ENCODE data around the gene SEMA5B.

DNA sequence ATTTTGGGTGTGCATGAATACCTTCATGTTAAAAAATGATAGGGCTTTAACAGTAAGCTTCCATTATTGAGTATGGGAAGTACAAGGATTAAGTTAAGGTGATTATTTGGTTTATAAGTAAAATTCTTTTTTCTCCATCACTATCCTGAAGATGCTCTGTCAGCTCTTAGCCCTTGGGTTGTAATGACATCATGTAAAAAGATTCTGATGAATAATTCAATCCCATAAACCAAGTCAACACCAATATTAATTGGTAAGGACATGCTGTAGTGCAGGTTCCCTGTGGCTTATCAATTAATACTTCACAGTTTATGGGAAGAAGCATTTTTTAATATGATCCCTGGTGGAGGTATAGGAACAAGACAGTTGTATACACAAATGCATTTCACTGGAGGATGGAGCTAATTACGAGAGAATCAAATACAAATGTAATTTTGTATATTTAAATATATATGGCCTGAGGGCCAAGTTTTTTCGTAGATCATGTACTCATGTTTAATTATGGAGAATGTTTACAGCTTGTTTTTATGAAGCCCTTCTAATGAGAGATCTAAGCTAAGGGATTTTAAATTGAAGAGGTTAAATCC, 145.1 kb downstream of the SEMA5B start:
- TF ChIP-seq CTCF (IDR thresholded peaks at IDR 0.05) (no peak), EP300 (IDR thresholded peaks at IDR 0.05) (no peak), POLR2AphosphoS5 (IDR thresholded peaks at IDR 0.05) (no peak)
